ENCODE results near the gene DALRD3. TPM values are rescaled to one million over a fixed set of nuclear protein-coding genes. Genes with fewer than 3 reads are reported as not detected.

The DALRD3 gene
- total RNA-seq, 4 donors from 2014 or later = 12.4 to 31.5 (median 20.1) TPM

DNA sequence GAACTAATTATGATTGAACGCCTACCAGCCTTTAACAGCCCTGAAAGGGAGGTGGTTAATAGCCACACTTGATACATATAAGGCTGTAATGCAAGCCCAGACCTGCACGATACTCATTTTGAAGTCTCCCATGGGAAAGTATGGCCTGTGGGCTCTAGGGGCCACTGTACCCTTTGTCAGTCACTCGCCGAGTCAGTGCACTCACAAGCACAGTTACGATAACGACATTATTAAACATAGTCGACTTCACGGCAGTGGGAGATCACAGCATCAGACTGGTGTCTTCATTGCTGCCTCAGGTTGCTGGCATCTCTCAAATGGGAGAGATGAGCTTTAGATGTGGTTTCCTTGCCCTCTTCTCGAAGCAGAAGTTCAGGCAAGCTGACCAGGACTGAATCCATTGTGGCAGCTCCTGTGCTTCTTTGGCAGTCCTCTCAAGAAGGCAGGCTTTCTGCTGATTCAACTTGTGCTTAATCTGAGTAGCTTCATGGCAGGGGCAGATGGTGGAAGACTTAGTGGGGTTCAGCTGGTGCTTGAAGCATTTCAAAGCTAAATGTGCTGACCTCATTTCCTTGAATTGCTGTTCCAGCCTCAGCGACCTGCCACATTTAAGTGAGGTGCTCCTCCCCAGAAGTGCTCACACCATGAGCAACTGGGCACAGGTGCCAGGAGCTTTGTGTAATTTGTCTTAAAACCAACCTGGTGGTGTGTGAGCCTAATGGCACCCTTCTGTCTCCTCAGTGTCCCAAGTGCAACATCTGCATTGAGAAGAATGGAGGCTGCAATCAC is 44.1 kb downstream of the DALRD3 start:
- intact Hi-C loops (cut with DNase I) = no loop called here
- H3K4me1 ChIP-seq = no peaks in the 10 kb centered on the region
- no peak for DNase-seq (ENCODE audit: extremely low spot score)
- H3K4me3 ChIP-seq = no peak overlapping the region
- no peaks in the 10 kb centered on the region for H3K27me3 ChIP-seq
- 90% methylated on average over 10 of the region's 10 CpGs for WGBS
- no peaks in the 10 kb centered on the region for H3K9me3 ChIP-seq
- TF ChIP-seq EP300 (IDR thresholded peaks at IDR 0.05) = no peak
- TF ChIP-seq POLR2A (IDR thresholded peaks at IDR 0.05; ENCODE audit: low read depth) = no peak
- no peak for TF ChIP-seq POLR2AphosphoS5 (IDR thresholded peaks at IDR 0.05)
- TF ChIP-seq, protein P1, sequence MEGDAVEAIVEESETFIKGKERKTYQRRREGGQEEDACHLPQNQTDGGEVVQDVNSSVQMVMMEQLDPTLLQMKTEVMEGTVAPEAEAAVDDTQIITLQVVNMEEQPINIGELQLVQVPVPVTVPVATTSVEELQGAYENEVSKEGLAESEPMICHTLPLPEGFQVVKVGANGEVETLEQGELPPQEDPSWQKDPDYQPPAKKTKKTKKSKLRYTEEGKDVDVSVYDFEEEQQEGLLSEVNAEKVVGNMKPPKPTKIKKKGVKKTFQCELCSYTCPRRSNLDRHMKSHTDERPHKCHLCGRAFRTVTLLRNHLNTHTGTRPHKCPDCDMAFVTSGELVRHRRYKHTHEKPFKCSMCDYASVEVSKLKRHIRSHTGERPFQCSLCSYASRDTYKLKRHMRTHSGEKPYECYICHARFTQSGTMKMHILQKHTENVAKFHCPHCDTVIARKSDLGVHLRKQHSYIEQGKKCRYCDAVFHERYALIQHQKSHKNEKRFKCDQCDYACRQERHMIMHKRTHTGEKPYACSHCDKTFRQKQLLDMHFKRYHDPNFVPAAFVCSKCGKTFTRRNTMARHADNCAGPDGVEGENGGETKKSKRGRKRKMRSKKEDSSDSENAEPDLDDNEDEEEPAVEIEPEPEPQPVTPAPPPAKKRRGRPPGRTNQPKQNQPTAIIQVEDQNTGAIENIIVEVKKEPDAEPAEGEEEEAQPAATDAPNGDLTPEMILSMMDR (IDR thresholded peaks at IDR 0.05) = no peak
- H3K27ac ChIP-seq (replicated peaks in 1 of 4) = no peak overlapping the region
- peaks cover 92 to 100% (median 99%) of the 10 kb centered on the region in 4 donors for H3K36me3 ChIP-seq

DNA sequence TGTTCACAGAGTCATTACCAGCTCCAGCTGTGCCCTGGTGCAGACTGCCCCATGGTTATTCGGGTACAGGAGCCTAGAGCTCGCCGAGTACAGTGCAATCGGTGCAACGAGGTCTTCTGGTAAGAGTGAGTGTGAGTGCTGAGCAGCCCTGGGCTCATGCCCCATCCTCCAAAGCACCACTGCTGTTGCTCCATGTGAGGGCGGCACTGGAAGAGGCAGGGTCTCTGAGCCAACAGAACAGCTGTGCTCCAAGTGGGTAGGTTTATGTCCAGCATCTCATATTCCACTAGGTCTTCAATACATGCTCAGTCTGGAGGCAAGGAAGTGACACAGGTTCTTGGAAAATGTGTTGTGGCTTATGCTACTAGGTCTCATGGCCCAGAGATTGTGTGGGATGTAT is 47.8 kb downstream of the DALRD3 start:
- Histone ChIP-seq H3K9me3 (no peaks in the 10 kb centered on the region), H3K27ac (replicated peaks in 1 of 4) (no peak overlapping the region), H3K36me3 (peaks cover 88 to 100% (median 99%) of the 10 kb centered on the region in 4 donors), H3K4me3 (no peak overlapping the region), H3K4me1 (no peaks in the 10 kb centered on the region), H3K27me3 (no peaks in the 10 kb centered on the region)
- no peak for TF ChIP-seq POLR2A (IDR thresholded peaks at IDR 0.05; ENCODE audit: low read depth)
- TF ChIP-seq EP300 (IDR thresholded peaks at IDR 0.05) = no peak
- no peak for TF ChIP-seq POLR2AphosphoS5 (IDR thresholded peaks at IDR 0.05)
- TF ChIP-seq, protein P1 (IDR thresholded peaks at IDR 0.05) = no peak
- no peak for DNase-seq (ENCODE audit: extremely low spot score)
- WGBS = 97% methylated on average over 6 of the region's 6 CpGs
- intact Hi-C loops (cut with DNase I) = no loop called here

DNA sequence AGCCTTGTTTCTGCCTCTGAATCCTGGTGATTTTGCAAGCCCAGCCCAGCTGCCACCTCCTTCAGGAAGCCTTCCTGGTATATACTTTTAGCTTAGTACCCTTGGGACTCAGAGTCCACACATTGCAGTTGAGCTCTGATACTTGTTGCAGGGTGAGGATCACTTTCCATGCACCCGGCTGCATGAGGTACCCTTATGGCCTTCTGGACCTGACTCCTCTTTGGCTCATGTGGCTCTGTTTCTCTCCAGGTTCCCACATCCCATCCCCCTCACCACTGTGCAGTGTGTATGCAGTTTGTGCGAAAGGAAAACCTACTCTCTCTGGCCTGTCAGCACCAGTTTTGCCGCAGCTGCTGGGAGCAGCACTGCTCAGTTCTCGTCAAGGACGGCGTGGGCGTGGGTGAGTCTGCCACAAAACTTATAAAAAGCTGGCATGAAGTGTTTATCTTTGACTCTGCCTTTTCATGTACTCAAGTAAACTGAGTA is 51.5 kb downstream of the DALRD3 start:
- no peak overlapping the region for H3K27ac ChIP-seq (replicated peaks in 1 of 4)
- DNase-seq (ENCODE audit: extremely low spot score) = no peak
- H3K27me3 ChIP-seq = no peaks in the 10 kb centered on the region
- TF ChIP-seq POLR2A (IDR thresholded peaks at IDR 0.05; ENCODE audit: low read depth) (no peak), POLR2AphosphoS5 (IDR thresholded peaks at IDR 0.05) (no peak), EP300 (IDR thresholded peaks at IDR 0.05) (no peak)
- TF ChIP-seq, protein P1 (IDR thresholded peaks at IDR 0.05) = no peak
- WGBS = 88% methylated on average over 7 of the region's 7 CpGs
- peaks cover 57 to 98% (median 92%) of the 10 kb centered on the region in 4 donors for H3K36me3 ChIP-seq
- intact Hi-C loops (cut with DNase I) = no loop called here
- H3K9me3 ChIP-seq = no peaks in the 10 kb centered on the region
- no peak overlapping the region for H3K4me3 ChIP-seq
- no peaks in the 10 kb centered on the region for H3K4me1 ChIP-seq

DNA sequence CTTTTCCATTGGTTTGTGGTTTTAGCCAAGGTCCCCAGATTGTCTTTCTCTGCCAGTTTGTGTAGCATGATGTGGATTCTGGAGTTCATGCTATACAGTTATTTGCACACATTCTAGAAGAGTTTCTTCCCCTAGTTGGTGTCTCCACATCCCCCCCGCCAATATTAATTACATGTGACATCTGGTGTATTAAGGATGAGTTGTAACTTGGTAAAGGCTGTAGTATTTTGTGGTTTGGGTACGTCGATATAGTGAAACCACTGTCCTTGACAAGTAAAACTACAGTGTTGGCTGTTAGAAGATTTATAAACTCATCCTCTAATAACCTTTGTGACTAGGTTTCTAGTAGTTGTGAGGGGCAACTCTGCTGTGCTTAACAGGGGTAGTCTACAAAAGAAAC is 52.0 kb downstream of the DALRD3 start:
- 94% methylated on average over 3 of the region's 3 CpGs for WGBS
- H3K36me3 ChIP-seq = peaks cover 51 to 97% (median 88%) of the 10 kb centered on the region in 4 donors

More for the DNA sequence above, 52.0 kb downstream of the DALRD3 start:
- H3K27ac ChIP-seq (replicated peaks in 1 of 4) = no peak overlapping the region
- H3K9me3 ChIP-seq = no peaks in the 10 kb centered on the region
- TF ChIP-seq EP300 (IDR thresholded peaks at IDR 0.05) = no peak
- no peak for TF ChIP-seq POLR2A (IDR thresholded peaks at IDR 0.05; ENCODE audit: low read depth)
- TF ChIP-seq, protein P1 (IDR thresholded peaks at IDR 0.05) = no peak
- TF ChIP-seq POLR2AphosphoS5 (IDR thresholded peaks at IDR 0.05) = no peak
- no peak for DNase-seq (ENCODE audit: extremely low spot score)
- no peaks in the 10 kb centered on the region for H3K27me3 ChIP-seq
- H3K4me3 ChIP-seq = no peak overlapping the region
- intact Hi-C loops (cut with DNase I) = no loop called here
- no peaks in the 10 kb centered on the region for H3K4me1 ChIP-seq

Small RNAs within 50 kb of the gene (small RNA-seq; reads per million reads assigned to genes)
- gene MIR191 (3,999 to 6,123 (median 4,847) reads per million in 3 donors), gene MIR425 (11.8 to 19.3 (median 15.2) reads per million in 3 donors)

Other genes with a start within 250 kb of the DALRD3 start
- gene PRKAR2A, start 170.7 kb downstream of the DALRD3 start, total RNA-seq = 10 to 100 TPM; 30.7 to 43.3 (median 34.2) TPM
- 10 to 100 TPM; 13.3 to 34.6 (median 21.8) TPM for gene SLC25A20, start 119.7 kb downstream of the DALRD3 start, total RNA-seq
- 100 to 1,000 TPM in 1 of 4 donors, 10 to 100 TPM in 3; 78.9 to 109 (median 97.5) TPM for gene ARIH2, start 99.7 kb downstream of the DALRD3 start, total RNA-seq
- 10 to 100 TPM; 25.3 to 46.4 (median 35.2) TPM for gene P4HTM, start 28.3 kb downstream of the DALRD3 start, total RNA-seq
- gene WDR6, start 11.2 kb downstream of the DALRD3 start, total RNA-seq = 100 to 1,000 TPM in 1 of 4 donors, 10 to 100 TPM in 3; 77.2 to 101 (median 89.0) TPM
- 100 to 1,000 TPM in 3 of 4 donors, 10 to 100 TPM in 1; 90.9 to 142 (median 116) TPM for gene NDUFAF3, start 3.5 kb upstream of the DALRD3 start, total RNA-seq
- gene IMPDH2, start 10.8 kb upstream of the DALRD3 start, total RNA-seq = 100 to 1,000 TPM in 3 of 4 donors, 10 to 100 TPM in 1; 71.0 to 174 (median 123) TPM
- 100 to 1,000 TPM in 1 of 4 donors, 10 to 100 TPM in 3; 81.8 to 228 (median 91.2) TPM for gene QRICH1, start 75.5 kb upstream of the DALRD3 start, total RNA-seq
- gene QARS1, start 86.2 kb upstream of the DALRD3 start, total RNA-seq = 100 to 1,000 TPM; 151 to 229 (median 197) TPM
- 10 to 100 TPM; 57.5 to 64.4 (median 59.9) TPM for gene USP19, start 102.2 kb upstream of the DALRD3 start, total RNA-seq
- gene LAMB2, start 114.5 kb upstream of the DALRD3 start, total RNA-seq = 1,000 to 10,000 TPM in 1 of 4 donors, 100 to 1,000 TPM in 3; 609 to 1,229 (median 740) TPM
- gene CCDC71, start 147.8 kb upstream of the DALRD3 start, total RNA-seq = 10 to 100 TPM; 19.9 to 25.6 (median 23.7) TPM
- 100 to 1,000 TPM in 1 of 4 donors, 10 to 100 TPM in 3; 78.6 to 190 (median 91.2) TPM for gene KLHDC8B, start 153.0 kb upstream of the DALRD3 start, total RNA-seq

Measured in esophagus muscularis mucosa (tissue), 4 donors.